HCT116 (cell line): ENCODE results near the gene HHAT. TPM values are rescaled to one million over a fixed set of nuclear protein-coding genes. Genes with fewer than 3 reads are reported as not detected.

Experiments used
- ATAC-seq: fragments of 200-7000 bp; cut with Tn5 transposase; 2 replicates; pipeline ENCODE4 v1.9.1; 2020; ENCODE audit warnings: mild to moderate bottlenecking, moderate library complexity
- BruUV-seq: library from RNA; stranded (reverse); fragments of 400-500 nt; replicated peaks from 2 replicates; lab custom pipeline; 2021; lab: Mats Ljungman, UMichigan
- CTCF ChIA-PET: fragments of 300-600 bp; sonication (Branson Sonifier 250); formaldehyde crosslinking; loops from one replicate; lab custom pipeline; 2021; ENCODE audit warnings: antibody characterized with exemption; lab: Charles Lee
- POLR2A ChIA-PET: fragments of 300-600, 350-600 bp; sonication (Branson Sonifier 250); formaldehyde crosslinking; loops from one replicate; lab custom pipeline; 2021; ENCODE audit warnings: antibody characterized with exemption; lab: Charles Lee
- RAD21 ChIA-PET, 2 experiments: fragments of 300-600 bp; sonication (Branson Sonifier 250); formaldehyde crosslinking; loops; one replicate each; lab custom pipeline; 2023; ENCODE audit warnings: low total read pairs in 2 of 2; ENCODE audit not compliant: uncharacterized antibody in 2 of 2, unreplicated experiment in 2 of 2, low non-redundant PET in 1 of 2; lab: Charles Lee
- DNase-seq: peaks from one replicate; pipeline ENCODE4 v3.0.0-alpha.2; 2010; ENCODE audit warnings: low read depth, low spot score
- H2AFZ ChIP-seq: fragments of 200-600 bp; shearing (Covaris generic), sonication (generic); 2 replicates; pipeline ENCODE4 v1.6.1; 2017; ENCODE audit warnings: low read depth, mixed run types, mixed read lengths, antibody characterized with exemption, low read length; ENCODE audit not compliant: poor library complexity, severe bottlenecking
- H3K27ac ChIP-seq: 2 replicates; pipeline ENCODE4 v1.5.1; 2012; ENCODE audit warnings: low read depth, low read length
- H3K27me3 ChIP-seq: fragments of 200-600 bp; sonication (generic); 2 replicates; pipeline ENCODE4 v1.6.1; 2016; ENCODE audit warnings: mixed run types, low read length, mixed read lengths; ENCODE audit not compliant: insufficient read depth
- H3K36me3 ChIP-seq, 2 experiments: fragments of 200-500 bp in 1 of 2; fragments of 200-600 bp in 1 of 2; sonication (Bioruptor generic) in 1 of 2; sonication (generic) in 1 of 2; 2 replicates each; pipeline versions ENCODE4 v1.5.1 to v1.6.1; 2014 to 2016; ENCODE audit warnings: low read length in 2 of 2, inconsistent platforms in 1 of 2, mixed read lengths in 1 of 2, mixed run types in 1 of 2; ENCODE audit not compliant: insufficient read depth in 2 of 2, control insufficient read depth in 1 of 2
- H3K4me1 ChIP-seq, 2 experiments: fragments of 200-600 bp in 1 of 2; sonication (generic) in 1 of 2; 2 replicates each; pipeline versions ENCODE4 v1.5.1 to v1.6.1; 2012 to 2017; ENCODE audit warnings: low read length in 2 of 2, inconsistent platforms in 1 of 2, mild to moderate bottlenecking in 1 of 2, mixed read lengths in 1 of 2, mixed run types in 1 of 2, moderate library complexity in 1 of 2; ENCODE audit not compliant: insufficient read depth in 2 of 2, control insufficient read depth in 1 of 2
- H3K4me2 ChIP-seq: fragments of 200-600 bp; sonication (generic); 2 replicates; pipeline ENCODE4 v1.6.1; 2017; ENCODE audit warnings: mixed run types, low read length, mixed read lengths
- H3K4me3 ChIP-seq, 2 experiments: fragments of 200-600 bp in 1 of 2; sonication (generic) in 1 of 2; replicated peaks in 1 of 2; 2 replicates each; pipeline ENCODE4 v1.5.1; 2011 to 2016; ENCODE audit warnings: low read length in 2 of 2, control low read depth in 1 of 2, low read depth in 1 of 2, mild to moderate bottlenecking in 1 of 2, mixed read lengths in 1 of 2, mixed run types in 1 of 2
- H3K79me2 ChIP-seq: fragments of 200-600 bp; sonication (generic); 2 replicates; pipeline ENCODE4 v1.6.1; 2017; ENCODE audit warnings: mild to moderate bottlenecking, mixed run types, low read length, moderate library complexity, mixed read lengths; ENCODE audit not compliant: insufficient read depth
- H3K9ac ChIP-seq: fragments of 200-600 bp; sonication (generic); 2 replicates; pipeline ENCODE4 v1.6.1; 2016; ENCODE audit warnings: low read length, mixed read lengths
- H3K9me2 ChIP-seq: fragments of 200-600 bp; sonication (generic), shearing (Covaris generic); 2 replicates; pipeline ENCODE4 v1.6.1; 2017; ENCODE audit warnings: mixed run types, mild to moderate bottlenecking, moderate library complexity; ENCODE audit not compliant: insufficient read depth
- H3K9me3 ChIP-seq, 2 experiments: fragments of 200-500 bp in 1 of 2; fragments of 200-600 bp in 1 of 2; sonication (Bioruptor generic) in 1 of 2; sonication (generic) in 1 of 2; 2 replicates each; pipeline ENCODE4 v1.6.1; 2014 to 2017; ENCODE audit warnings: low read length in 2 of 2, mixed read lengths in 2 of 2, inconsistent platforms in 1 of 2, low read depth in 1 of 2, mild to moderate bottlenecking in 1 of 2, mixed run types in 1 of 2, moderate library complexity in 1 of 2; ENCODE audit not compliant: control insufficient read depth in 1 of 2, insufficient read depth in 1 of 2
- H4K20me1 ChIP-seq: fragments of 200-600 bp; sonication (generic), shearing (Covaris generic); 2 replicates; pipeline ENCODE4 v1.6.1; 2017; ENCODE audit warnings: mixed run types, mild to moderate bottlenecking, moderate library complexity; ENCODE audit not compliant: insufficient read depth
- CBX3 ChIP-seq: IDR thresholded peaks from 2 replicates; pipeline ENCODE4 v1.6.1; 2012; ENCODE audit warnings: low read depth
- EZH2 ChIP-seq: fragments of 200-600 bp; sonication (generic); IDR thresholded peaks from 2 replicates; pipeline ENCODE4 v1.6.1; 2017; ENCODE audit warnings: antibody characterized with exemption, mixed run types
- EZH2phosphoT487 ChIP-seq: fragments of 200-600 bp; IDR thresholded peaks from 2 replicates; pipeline ENCODE4 v1.6.1; 2018; ENCODE audit warnings: antibody characterized with exemption, borderline replicate concordance
- FOSL1 ChIP-seq: IDR thresholded peaks from 2 replicates; pipeline ENCODE4 v1.6.1; 2012; ENCODE audit warnings: low read depth
- JUND ChIP-seq: IDR thresholded peaks from 2 replicates; pipeline ENCODE4 v1.6.1; 2012
- POLR2A ChIP-seq: IDR thresholded peaks from 2 replicates; pipeline ENCODE4 v1.7.0; 2011; ENCODE audit warnings: borderline replicate concordance; ENCODE audit not compliant: insufficient read depth, insufficient read length; ENCODE audit errors: extremely low read depth
- POLR2AphosphoS5 ChIP-seq: IDR thresholded peaks from 2 replicates; pipeline ENCODE4 v1.6.1; 2011; ENCODE audit warnings: mild to moderate bottlenecking, low read depth, low read length, moderate library complexity
- RAD21 ChIP-seq: IDR thresholded peaks from 2 replicates; pipeline ENCODE4 v1.6.1; 2012; ENCODE audit warnings: low read depth, mild to moderate bottlenecking
- SIN3A ChIP-seq: IDR thresholded peaks from 2 replicates; pipeline ENCODE4 v1.6.1; 2012; ENCODE audit warnings: low read depth
- SP1 ChIP-seq: IDR thresholded peaks from 2 replicates; pipeline ENCODE4 v1.6.1; 2012; ENCODE audit warnings: low read depth
- SRF ChIP-seq: IDR thresholded peaks from 2 replicates; pipeline ENCODE4 v1.6.1; 2012; ENCODE audit warnings: low read depth
- TCF7L2 ChIP-seq: IDR thresholded peaks from 2 replicates; pipeline ENCODE4 v1.7.0; 2011; ENCODE audit warnings: borderline replicate concordance, inconsistent platforms; ENCODE audit not compliant: insufficient read depth, insufficient read length; ENCODE audit errors: extremely low read depth
- ZNF274 ChIP-seq: fragments of 200-500 bp; sonication (Bioruptor generic); IDR thresholded peaks from 2 replicates; pipeline ENCODE4 v1.6.1; 2014; ENCODE audit warnings: mild to moderate bottlenecking, low read depth, low read length, inconsistent platforms
- intact Hi-C: fragments of 100-400 bp; cut with micrococcal nuclease; formaldehyde crosslinking; loops from 2 replicates; pipeline ENCODE4 v1.10.0; 2022
- total RNA-seq: library from RNA; stranded (reverse); gene quantifications from one replicate; pipeline ENCODE4 v1.2.1, GENCODE V29; 2021; ENCODE audit not compliant: unreplicated experiment
- TF ChIP-seq, protein P1 (sequence below): IDR thresholded peaks from 2 replicates; pipeline ENCODE4 v1.6.1; 2012
- TF ChIP-seq, protein P2 (sequence below), 3 experiments: fragments of 200-600 bp in 1 of 3; sonication (generic) in 1 of 3; IDR thresholded peaks in 2 of 3; conservative IDR thresholded peaks in 1 of 3; 2 replicates each; pipeline ENCODE4 v1.5.1; 2012 to 2017; ENCODE audit warnings: low read depth in 2 of 3, low read length in 2 of 3, antibody characterized with exemption in 1 of 3, borderline replicate concordance in 1 of 3, control low read depth in 1 of 3, mild to moderate bottlenecking in 1 of 3, mixed read lengths in 1 of 3, mixed run types in 1 of 3, moderate library complexity in 1 of 3; ENCODE audit not compliant: insufficient read depth in 1 of 3
- TF ChIP-seq, protein P3 (sequence below): IDR thresholded peaks from 2 replicates; pipeline ENCODE4 v1.6.1; 2012
- TF ChIP-seq, protein P4 (sequence below): IDR thresholded peaks from 2 replicates; pipeline ENCODE4 v1.6.1; 2011; ENCODE audit warnings: mild to moderate bottlenecking, low read length, moderate library complexity; ENCODE audit not compliant: insufficient replicate concordance; ENCODE audit errors: extremely low read depth

HHAT gene
- total RNA-seq, 1 experiment from 2014 or later, result 2.7 TPM

DNA sequence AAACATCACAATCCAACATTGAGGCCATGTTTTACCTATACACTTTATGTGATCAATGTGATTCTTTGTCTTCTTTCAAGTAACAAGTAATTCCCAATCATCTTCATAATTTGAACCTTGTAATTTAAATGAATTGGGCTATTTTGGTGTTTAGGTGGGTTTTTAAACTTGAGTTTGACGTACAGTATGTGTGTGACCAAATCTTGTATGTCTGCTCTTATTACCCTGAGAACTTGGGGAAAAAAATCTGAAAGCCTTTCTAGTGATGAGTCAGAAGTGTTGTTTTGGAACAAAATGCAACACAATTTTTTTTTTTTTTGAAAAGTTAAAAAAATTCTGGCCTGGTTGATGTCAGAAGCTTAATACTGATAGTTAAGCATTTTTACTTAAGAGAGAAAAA lies 68.5 kb downstream of the HHAT start:
- H3K4me3 ChIP-seq, result no peak overlapping the region
- ChIA-PET RAD21 (no interaction called here), POLR2A (no interaction called here), CTCF (no interaction called here)
- H3K27me3 ChIP-seq, result no peaks in the 10 kb centered on the region
- no peak for ATAC-seq
- peaks cover 8 to 22% of the 10 kb centered on the region in 2 experiments; a peak in 3 of 4 replicates for H3K4me1 ChIP-seq
- no TSS peak for BruUV-seq
- intact Hi-C loops, result no loop called here
- TF ChIP-seq POLR2A, result no peak
- TF ChIP-seq, protein P1, sequence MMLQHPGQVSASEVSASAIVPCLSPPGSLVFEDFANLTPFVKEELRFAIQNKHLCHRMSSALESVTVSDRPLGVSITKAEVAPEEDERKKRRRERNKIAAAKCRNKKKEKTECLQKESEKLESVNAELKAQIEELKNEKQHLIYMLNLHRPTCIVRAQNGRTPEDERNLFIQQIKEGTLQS, result no peak
- TF ChIP-seq POLR2AphosphoS5, result no peak
- no peak for TF ChIP-seq SP1
- TF ChIP-seq ZNF274, result no peak
- no peak for TF ChIP-seq EZH2
- no peak for TF ChIP-seq RAD21
- TF ChIP-seq, protein P2, sequence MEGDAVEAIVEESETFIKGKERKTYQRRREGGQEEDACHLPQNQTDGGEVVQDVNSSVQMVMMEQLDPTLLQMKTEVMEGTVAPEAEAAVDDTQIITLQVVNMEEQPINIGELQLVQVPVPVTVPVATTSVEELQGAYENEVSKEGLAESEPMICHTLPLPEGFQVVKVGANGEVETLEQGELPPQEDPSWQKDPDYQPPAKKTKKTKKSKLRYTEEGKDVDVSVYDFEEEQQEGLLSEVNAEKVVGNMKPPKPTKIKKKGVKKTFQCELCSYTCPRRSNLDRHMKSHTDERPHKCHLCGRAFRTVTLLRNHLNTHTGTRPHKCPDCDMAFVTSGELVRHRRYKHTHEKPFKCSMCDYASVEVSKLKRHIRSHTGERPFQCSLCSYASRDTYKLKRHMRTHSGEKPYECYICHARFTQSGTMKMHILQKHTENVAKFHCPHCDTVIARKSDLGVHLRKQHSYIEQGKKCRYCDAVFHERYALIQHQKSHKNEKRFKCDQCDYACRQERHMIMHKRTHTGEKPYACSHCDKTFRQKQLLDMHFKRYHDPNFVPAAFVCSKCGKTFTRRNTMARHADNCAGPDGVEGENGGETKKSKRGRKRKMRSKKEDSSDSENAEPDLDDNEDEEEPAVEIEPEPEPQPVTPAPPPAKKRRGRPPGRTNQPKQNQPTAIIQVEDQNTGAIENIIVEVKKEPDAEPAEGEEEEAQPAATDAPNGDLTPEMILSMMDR (IDR thresholded peaks at IDR 0.05 in 2 of 3, conservative IDR thresholded peaks at IDR 0.05 in 1 of 3; ENCODE audit: borderline replicate concordance in 1 of 3, insufficient read depth in 1 of 3, low read depth in 2 of 3, low read length in 2 of 3), result no peak
- TF ChIP-seq FOSL1, result no peak
- no peak for TF ChIP-seq EZH2phosphoT487
- TF ChIP-seq TCF7L2, result no peak
- TF ChIP-seq, protein P3, sequence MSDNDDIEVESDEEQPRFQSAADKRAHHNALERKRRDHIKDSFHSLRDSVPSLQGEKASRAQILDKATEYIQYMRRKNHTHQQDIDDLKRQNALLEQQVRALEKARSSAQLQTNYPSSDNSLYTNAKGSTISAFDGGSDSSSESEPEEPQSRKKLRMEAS, result no peak
- no peak for TF ChIP-seq SRF
- TF ChIP-seq, protein P4, sequence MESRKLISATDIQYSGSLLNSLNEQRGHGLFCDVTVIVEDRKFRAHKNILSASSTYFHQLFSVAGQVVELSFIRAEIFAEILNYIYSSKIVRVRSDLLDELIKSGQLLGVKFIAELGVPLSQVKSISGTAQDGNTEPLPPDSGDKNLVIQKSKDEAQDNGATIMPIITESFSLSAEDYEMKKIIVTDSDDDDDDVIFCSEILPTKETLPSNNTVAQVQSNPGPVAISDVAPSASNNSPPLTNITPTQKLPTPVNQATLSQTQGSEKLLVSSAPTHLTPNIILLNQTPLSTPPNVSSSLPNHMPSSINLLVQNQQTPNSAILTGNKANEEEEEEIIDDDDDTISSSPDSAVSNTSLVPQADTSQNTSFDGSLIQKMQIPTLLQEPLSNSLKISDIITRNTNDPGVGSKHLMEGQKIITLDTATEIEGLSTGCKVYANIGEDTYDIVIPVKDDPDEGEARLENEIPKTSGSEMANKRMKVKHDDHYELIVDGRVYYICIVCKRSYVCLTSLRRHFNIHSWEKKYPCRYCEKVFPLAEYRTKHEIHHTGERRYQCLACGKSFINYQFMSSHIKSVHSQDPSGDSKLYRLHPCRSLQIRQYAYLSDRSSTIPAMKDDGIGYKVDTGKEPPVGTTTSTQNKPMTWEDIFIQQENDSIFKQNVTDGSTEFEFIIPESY, result no peak
- TF ChIP-seq SIN3A, result no peak
- no peak for TF ChIP-seq CBX3
- no peak for TF ChIP-seq JUND
- no peaks in the 10 kb centered on the region for H3K9me2 ChIP-seq
- DNase-seq, result no peak
- no peak overlapping the region for H3K9ac ChIP-seq
- no peak overlapping the region for H3K4me2 ChIP-seq
- no peak overlapping the region for H2AFZ ChIP-seq
- no peaks in the 10 kb centered on the region for H3K79me2 ChIP-seq
- H4K20me1 ChIP-seq, result no peaks in the 10 kb centered on the region
- H3K27ac ChIP-seq, result no peak overlapping the region
- no peaks in the 10 kb centered on the region for H3K36me3 ChIP-seq
- H3K9me3 ChIP-seq, result no peaks in the 10 kb centered on the region
